ENCODE data around the gene MFSD2B.

MFSD2B gene

DNA sequence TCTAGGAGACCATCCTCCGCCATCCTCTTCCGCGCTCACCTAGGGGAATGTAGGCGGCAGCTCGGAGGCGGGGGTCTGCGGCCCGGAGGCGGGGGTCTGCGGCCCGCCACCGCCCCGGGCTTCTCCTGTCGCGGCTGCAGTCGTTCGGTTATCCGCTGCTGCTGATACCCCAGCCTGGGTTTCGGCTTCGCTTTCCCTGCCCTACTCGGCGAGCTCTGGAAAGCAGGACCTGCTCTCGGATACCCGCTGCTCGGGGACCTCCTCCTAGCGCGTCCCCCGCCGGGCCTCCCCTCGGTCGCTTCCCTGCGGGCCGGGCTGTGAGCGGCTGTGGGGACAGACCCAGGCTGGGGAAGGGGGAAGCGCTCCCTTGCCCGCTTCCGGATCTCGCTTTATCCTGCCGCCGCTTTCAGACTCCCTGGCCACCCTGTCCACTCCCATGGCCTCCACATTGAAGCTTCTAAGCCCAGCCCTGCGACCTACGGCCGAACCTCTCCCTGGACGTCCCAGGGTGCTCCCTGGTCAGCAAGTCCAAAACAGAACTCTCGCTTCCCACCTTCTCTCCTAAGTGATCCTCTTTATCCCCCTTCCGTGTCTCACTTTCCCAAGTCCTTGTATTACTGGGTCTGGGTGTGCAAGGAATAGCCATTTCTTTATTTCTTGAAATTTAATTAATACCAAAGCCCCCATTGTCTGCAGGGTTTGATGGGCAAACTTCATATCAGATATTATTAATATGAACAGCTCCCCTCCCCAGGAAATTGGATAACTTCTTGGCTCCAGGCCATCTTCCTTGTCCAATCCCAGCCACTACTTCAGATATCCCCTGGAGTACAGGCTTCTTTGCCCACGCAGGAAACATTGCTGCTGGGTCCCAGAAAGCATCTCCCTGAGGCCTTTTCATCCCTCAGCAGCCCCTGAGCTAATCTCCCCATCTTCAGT, 40.4 kb downstream of the MFSD2B start:
- DNase-seq (ENCODE audit: low read depth), result no peak

DNA sequence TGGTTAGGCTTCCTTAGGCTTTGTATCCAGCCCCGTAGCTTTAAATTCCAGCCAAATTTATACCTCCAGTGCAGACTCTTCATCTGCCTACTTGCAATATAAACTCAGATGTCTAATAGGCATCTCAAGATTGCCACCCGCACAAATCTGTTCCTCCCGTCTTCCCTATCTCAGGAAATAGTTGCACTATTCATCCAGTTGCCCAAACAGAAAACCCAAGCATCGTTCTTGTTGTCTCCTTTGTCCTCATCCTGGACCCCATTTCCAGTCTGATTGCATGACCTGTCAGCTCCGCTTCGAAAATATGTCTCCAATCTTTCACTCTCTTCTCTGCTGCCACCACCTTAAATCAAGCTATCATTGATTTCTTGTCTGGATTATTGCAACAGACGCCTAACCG, 41.9 kb downstream of the MFSD2B start:
- no peak for DNase-seq (ENCODE audit: low read depth)

DNA sequence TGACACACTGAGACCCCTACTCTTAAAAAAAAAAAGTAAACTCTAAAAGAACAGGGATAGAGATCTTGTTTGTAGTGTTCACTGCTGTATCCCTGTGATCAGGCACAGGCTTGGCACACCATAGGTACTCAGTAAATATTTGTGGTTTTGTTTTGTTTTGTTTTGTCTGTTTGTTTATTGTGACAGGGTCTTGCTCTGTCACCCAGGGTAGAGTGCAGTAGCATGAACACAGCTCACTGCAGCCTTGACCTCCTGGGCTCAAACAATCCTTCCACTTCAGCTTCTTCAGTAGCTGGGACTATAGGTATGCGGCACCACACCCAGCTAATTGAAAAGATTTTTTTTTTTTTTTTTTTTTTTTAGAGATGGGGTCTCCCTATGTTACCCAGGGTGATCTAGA, 43.1 kb downstream of the MFSD2B start:
- no peak for DNase-seq (ENCODE audit: low read depth)

DNA sequence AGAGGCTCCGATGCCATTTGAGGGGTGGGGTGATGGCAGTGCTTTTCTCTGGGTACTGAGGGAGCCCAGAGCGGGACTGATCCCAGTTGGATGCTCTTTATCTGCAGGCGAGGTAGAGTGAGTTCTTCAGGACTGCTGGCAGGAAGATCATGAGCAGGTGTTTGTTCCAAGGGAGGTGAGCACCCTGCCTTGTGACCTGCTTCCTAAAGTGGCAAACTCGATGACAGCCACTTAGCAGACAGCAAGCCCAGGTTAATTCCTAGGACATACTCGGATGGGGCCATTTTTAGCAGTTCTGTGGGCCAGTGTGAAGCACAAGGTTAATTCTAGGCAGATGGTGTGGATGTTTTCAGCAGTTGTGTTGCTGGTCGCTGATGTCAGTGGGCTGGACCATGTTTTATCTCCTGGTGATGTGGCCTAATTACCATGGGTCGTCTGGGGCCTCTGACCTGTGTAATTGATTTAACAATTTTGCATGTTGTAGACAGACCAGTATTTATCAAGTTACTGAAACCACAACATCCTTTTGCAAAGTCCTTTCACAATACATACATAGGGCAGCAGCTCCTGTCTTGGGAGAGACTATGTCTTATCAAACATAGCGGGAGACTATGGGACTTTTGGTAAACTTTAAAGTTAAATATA, 44.6 kb downstream of the MFSD2B start:
- no peak for DNase-seq (ENCODE audit: low read depth)

DNA sequence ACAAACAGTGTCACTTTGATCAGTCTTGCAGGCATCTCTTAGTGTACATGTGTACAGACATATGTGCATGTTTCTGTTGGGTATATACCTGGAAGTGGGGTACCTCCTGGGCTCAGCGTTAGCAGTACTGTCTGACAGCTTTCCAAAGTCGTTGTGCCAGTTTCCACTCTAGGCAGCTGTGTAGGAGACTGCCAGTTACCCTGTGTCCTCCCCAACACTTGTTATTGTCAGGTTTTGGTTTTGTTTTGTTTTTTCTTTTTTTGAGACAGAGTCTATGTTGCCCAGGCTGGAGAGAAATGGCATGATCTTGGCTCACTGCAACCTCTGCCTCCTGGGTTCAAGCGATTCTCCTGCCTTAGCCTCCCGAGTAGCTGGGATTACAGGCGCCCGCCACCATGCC, 45.9 kb downstream of the MFSD2B start:
- DNase-seq (ENCODE audit: low read depth), result no peak

DNA sequence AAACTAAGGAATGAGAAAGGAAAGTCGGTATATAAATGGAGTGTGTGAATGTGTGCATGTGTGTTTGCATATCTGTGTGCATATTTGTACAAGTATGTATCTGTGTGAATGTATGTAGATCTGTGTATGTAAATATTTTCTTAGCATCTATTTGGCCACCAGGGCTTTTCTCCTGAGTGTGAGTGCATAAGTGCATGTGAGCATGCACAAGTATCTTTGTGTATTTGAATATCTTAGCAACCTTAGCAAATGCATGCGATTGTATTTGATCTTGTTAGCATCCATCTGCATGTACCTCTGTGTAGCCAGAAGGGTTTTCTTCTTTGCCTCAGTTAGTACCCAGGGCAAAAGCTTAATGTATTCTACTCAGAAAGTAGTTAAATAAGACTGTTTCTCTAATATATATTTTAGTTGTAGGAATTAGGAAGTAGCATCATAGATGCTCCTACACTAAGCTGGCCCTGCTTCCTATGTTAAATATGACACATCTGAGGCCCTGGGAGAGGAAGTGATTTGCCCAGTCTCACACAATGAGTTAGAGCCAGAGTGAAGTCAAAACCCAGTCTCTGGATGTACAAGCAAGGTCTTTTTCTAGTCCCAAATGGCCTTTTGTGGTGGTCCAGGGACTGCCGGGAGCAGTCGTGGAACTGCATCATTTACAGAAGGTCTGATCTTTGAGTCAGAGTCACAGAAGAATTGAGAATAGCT, 48.8 kb downstream of the MFSD2B start:
- no peak for DNase-seq (ENCODE audit: low read depth)

DNA sequence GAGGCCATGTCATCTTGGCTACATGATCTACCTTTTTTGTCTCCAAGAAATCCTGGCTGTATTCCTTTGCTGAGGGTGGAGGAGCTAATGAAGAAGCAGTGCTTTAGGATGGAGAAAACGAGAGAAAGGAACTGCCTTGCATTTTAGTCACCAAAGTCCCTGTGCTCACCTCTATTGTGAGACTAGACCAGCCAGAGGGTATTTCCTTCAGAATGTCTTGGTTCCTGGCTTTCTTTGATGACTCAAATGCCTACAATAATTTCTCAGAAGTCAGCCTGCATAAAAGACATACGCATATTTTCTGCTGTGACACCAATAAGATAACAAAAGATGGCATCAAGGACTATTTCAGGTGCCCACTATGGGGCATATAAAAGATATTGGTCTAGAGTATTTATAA, 55.5 kb downstream of the MFSD2B start:
- no peak for DNase-seq (ENCODE audit: low read depth)

DNA sequence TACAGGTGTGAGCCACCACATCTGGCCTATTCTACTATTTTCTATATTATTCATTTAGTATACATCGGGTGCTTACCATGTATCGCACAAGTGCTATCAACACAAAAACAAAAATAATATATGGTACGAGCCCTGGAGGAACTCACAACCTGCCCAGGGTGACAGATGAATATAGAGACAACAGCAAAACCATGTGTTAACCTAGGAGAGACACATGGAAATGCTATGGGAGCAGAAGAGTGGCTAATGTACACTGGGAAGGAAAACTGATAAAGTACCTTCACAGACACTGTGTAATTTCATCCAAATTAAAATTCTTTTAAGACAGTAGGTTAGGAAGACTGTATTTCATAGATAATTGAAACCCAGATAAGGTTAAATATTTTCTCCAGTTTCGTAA, 62.4 kb downstream of the MFSD2B start:
- no peak for DNase-seq (ENCODE audit: low read depth)

DNA sequence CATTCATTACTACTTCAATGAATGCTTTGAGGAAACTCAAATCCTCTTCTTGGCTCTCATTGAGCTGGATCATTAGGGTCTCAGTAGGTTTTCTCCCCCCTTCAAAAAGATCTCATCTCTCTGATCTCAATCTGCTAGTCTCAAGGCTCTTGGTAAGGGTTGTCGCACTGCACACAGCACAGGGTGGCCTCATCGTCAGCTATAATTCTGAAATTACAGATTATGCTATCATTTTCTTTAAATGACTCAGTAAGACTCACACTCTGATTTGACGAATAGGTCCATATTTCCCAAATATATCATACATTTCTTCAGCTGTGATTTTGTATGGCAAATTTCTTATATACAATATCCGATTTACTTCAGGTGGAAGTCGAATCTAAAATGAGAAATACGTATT, 63.9 kb downstream of the MFSD2B start:
- DNase-seq (ENCODE audit: low read depth), result no peak

DNA sequence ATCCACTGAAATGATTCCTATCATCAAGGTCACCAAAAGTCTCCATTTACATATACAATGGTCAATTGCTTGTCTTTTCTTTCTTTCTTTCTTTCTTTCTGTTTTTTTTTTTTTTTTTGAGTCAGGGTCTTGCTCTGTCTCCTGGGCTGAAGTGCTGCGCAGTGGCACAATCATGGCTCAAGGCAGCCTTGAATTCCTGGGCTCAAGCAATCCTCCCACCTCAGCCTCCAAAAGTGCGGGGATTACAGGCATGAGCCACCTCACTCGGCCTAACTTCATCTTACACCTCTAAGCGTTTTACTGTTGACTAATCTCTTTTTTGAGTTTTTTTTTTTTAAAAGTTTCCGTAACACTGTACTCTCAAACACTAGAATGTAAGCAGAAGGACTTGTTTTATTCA, 65.4 kb downstream of the MFSD2B start:
- no peak for DNase-seq (ENCODE audit: low read depth)

Measured in T follicular helper cell (primary cell).